ENCODE results near the gene SPINT3.
"Not testable (repeated sequence)": the region's sequence is repeated elsewhere in the genome, so short reads cannot be mapped to it uniquely, and the experiment has no call there.

The SPINT3 gene

GRCh38 chr20:45503403-45503802, 12.0 kb downstream of the SPINT3 start:
- DNase-seq (ENCODE audit: extremely low read depth in 1 of 2, low read depth in 1 of 2) = no peak

- no peak for DNase-seq (ENCODE audit: extremely low read depth in 1 of 2, low read depth in 1 of 2)
These were observed 12.9 kb downstream of the SPINT3 start for GRCh38 chr20:45502561-45502960.

GRCh38 chr20:45501600-45501999, 13.8 kb downstream of the SPINT3 start:
- no peak for DNase-seq (ENCODE audit: extremely low read depth in 1 of 2, low read depth in 1 of 2)

GRCh38 chr20:45500022-45500421, 15.4 kb downstream of the SPINT3 start:
- no peak for DNase-seq (ENCODE audit: extremely low read depth in 1 of 2, low read depth in 1 of 2)

GRCh38 chr20:45497971-45498494, 17.4 kb downstream of the SPINT3 start:
- no peak for DNase-seq (ENCODE audit: extremely low read depth in 1 of 2, low read depth in 1 of 2)

- DNase-seq (ENCODE audit: extremely low read depth in 1 of 2, low read depth in 1 of 2) = no peak
These were observed 19.3 kb downstream of the SPINT3 start for GRCh38 chr20:45496166-45496565.

GRCh38 chr20:45495501-45495941, 19.9 kb downstream of the SPINT3 start:
- no peak for DNase-seq (ENCODE audit: extremely low read depth in 1 of 2, low read depth in 1 of 2)

GRCh38 chr20:45489083-45489531, 26.3 kb downstream of the SPINT3 start:
- DNase-seq (ENCODE audit: extremely low read depth in 1 of 2, low read depth in 1 of 2) = no peak

- no peak for DNase-seq (ENCODE audit: extremely low read depth in 1 of 2, low read depth in 1 of 2)
These were observed 28.2 kb downstream of the SPINT3 start for GRCh38 chr20:45487231-45487635.

- DNase-seq (ENCODE audit: extremely low read depth in 1 of 2, low read depth in 1 of 2) = no peak
These were observed 30.0 kb downstream of the SPINT3 start for GRCh38 chr20:45485388-45485787.

GRCh38 chr20:45484676-45485075, 30.7 kb downstream of the SPINT3 start:
- DNase-seq (ENCODE audit: extremely low read depth in 1 of 2, low read depth in 1 of 2) = no peak

GRCh38 chr20:45479822-45480221, 35.6 kb downstream of the SPINT3 start:
- DNase-seq (ENCODE audit: extremely low read depth in 1 of 2, low read depth in 1 of 2) = no peak

GRCh38 chr20:45477530-45478148, 37.8 kb downstream of the SPINT3 start:
- not testable (repeated sequence) for DNase-seq (ENCODE audit: extremely low read depth in 1 of 2, low read depth in 1 of 2)

- not testable (repeated sequence) for DNase-seq (ENCODE audit: extremely low read depth in 1 of 2, low read depth in 1 of 2)
These were observed 43.1 kb downstream of the SPINT3 start for GRCh38 chr20:45472286-45472685.

GRCh38 chr20:45470937-45471336, 44.5 kb downstream of the SPINT3 start:
- no peak for DNase-seq (ENCODE audit: extremely low read depth in 1 of 2, low read depth in 1 of 2)

- no peak for DNase-seq (ENCODE audit: extremely low read depth in 1 of 2, low read depth in 1 of 2)
These were observed 45.0 kb downstream of the SPINT3 start for GRCh38 chr20:45470262-45470931.

GRCh38 chr20:45469336-45470261, 45.8 kb downstream of the SPINT3 start, which contains the start of gene WFDC2:
Gene WFDC2 (plus strand): TSS chr20:45469753. CDS start chr20:45469782, 29 bp downstream.
- DNase-seq (ENCODE audit: extremely low read depth in 1 of 2, low read depth in 1 of 2) = no peak

- no peak for DNase-seq (ENCODE audit: extremely low read depth in 1 of 2, low read depth in 1 of 2)
These were observed 47.6 kb downstream of the SPINT3 start for GRCh38 chr20:45467861-45468260.

- DNase-seq (ENCODE audit: extremely low read depth in 1 of 2, low read depth in 1 of 2) = no peak
These were observed 48.2 kb downstream of the SPINT3 start for GRCh38 chr20:45467172-45467571.

GRCh38 chr20:45465491-45466266, 49.7 kb downstream of the SPINT3 start:
- DNase-seq (ENCODE audit: extremely low read depth in 1 of 2, low read depth in 1 of 2) = no peak

Data from activated CD8-positive, alpha-beta memory T cell treated with anti-CD3 and anti-CD28 coated beads for 1 hour (primary cell).